ENCODE measurements around the gene NLK.
"Not testable (repeated sequence)": the region's sequence is repeated elsewhere in the genome, so short reads cannot be mapped to it uniquely, and the experiment has no call there.

NLK gene

GRCh38 chr17:28076144-28076543, 33.7 kb downstream of the NLK start:
- no peak for DNase-seq

GRCh38 chr17:28077140-28077539, 34.7 kb downstream of the NLK start:
- not testable (repeated sequence) for DNase-seq

- DNase-seq = no peak
Observed at GRCh38 chr17:28078341-28079229, 36.1 kb downstream of the NLK start.

GRCh38 chr17:28081467-28081866, 39.0 kb downstream of the NLK start:
- DNase-seq = no peak

- no peak for DNase-seq
Observed at GRCh38 chr17:28085766-28086165, 43.3 kb downstream of the NLK start.

- DNase-seq = no peak
Observed at GRCh38 chr17:28086519-28086918, 44.0 kb downstream of the NLK start.

- no peak for DNase-seq
Observed at GRCh38 chr17:28087743-28088142, 45.3 kb downstream of the NLK start.

GRCh38 chr17:28090551-28090950, 48.1 kb downstream of the NLK start:
- DNase-seq = no peak

- DNase-seq = no peak
Observed at GRCh38 chr17:28092088-28092487, 49.6 kb downstream of the NLK start.

GRCh38 chr17:28093999-28094716, 51.7 kb downstream of the NLK start:
- DNase-seq = no peak

- no peak for DNase-seq
Observed at GRCh38 chr17:28096756-28097155, 54.3 kb downstream of the NLK start.

- no peak for DNase-seq
Observed at GRCh38 chr17:28097254-28097653, 54.8 kb downstream of the NLK start.

GRCh38 chr17:28097901-28098300, 55.4 kb downstream of the NLK start:
- no peak for DNase-seq

GRCh38 chr17:28098591-28098990, 56.1 kb downstream of the NLK start:
- not testable (repeated sequence) for DNase-seq

- DNase-seq = no peak
Observed at GRCh38 chr17:28100251-28100650, 57.8 kb downstream of the NLK start.

GRCh38 chr17:28100936-28101335, 58.5 kb downstream of the NLK start:
- DNase-seq = no peak

GRCh38 chr17:28101919-28102318, 59.4 kb downstream of the NLK start:
- DNase-seq = no peak

- no peak for DNase-seq
Observed at GRCh38 chr17:28105501-28105900, 63.0 kb downstream of the NLK start.

GRCh38 chr17:28110184-28110583, 67.7 kb downstream of the NLK start:
- no peak for DNase-seq

GRCh38 chr17:28112181-28112580, 69.7 kb downstream of the NLK start:
- no peak for DNase-seq

- DNase-seq = no peak
Observed at GRCh38 chr17:28112606-28113005, 70.1 kb downstream of the NLK start.

- no peak for DNase-seq
Observed at GRCh38 chr17:28113269-28113668, 70.8 kb downstream of the NLK start.

- DNase-seq = no peak
Observed at GRCh38 chr17:28115046-28115445, 72.6 kb downstream of the NLK start.

- DNase-seq = no peak
Observed at GRCh38 chr17:28117304-28117703, 74.8 kb downstream of the NLK start.
